Ovary (tissue), 3 donors: Measurements from ENCODE around the gene CTNNA3.

ENCODE experiments used
- EP300 ChIP-seq: sonication (generic); formaldehyde crosslinking; IDR thresholded peaks from one replicate; pipeline ENCODE4 v1.6.1; 2017; ENCODE audit warnings: antibody characterized with exemption
- POLR2A ChIP-seq: fragments of 450-650 bp; IDR thresholded peaks from one replicate; pipeline ENCODE4 v1.6.1; 2017; ENCODE audit warnings: antibody characterized with exemption, mild to moderate bottlenecking, moderate library complexity
- TF ChIP-seq, protein P1 (sequence below), 3 donors: fragments of 450-650 bp in 2 of 3; fragments of 200-600 bp in 1 of 3; IDR thresholded peaks; one replicate each; pipeline versions ENCODE4 v1.5.1 to v1.8.0; 2016 to 2022; ENCODE audit warnings: antibody characterized with exemption in 3 of 3, mild to moderate bottlenecking in 1 of 3
- donor health status: DM: no; HTN: no; CAD: no.

GRCh38 chr10:66910671-66911070 is 785.3 kb downstream of the CTNNA3 start:
- TF ChIP-seq, protein P1, sequence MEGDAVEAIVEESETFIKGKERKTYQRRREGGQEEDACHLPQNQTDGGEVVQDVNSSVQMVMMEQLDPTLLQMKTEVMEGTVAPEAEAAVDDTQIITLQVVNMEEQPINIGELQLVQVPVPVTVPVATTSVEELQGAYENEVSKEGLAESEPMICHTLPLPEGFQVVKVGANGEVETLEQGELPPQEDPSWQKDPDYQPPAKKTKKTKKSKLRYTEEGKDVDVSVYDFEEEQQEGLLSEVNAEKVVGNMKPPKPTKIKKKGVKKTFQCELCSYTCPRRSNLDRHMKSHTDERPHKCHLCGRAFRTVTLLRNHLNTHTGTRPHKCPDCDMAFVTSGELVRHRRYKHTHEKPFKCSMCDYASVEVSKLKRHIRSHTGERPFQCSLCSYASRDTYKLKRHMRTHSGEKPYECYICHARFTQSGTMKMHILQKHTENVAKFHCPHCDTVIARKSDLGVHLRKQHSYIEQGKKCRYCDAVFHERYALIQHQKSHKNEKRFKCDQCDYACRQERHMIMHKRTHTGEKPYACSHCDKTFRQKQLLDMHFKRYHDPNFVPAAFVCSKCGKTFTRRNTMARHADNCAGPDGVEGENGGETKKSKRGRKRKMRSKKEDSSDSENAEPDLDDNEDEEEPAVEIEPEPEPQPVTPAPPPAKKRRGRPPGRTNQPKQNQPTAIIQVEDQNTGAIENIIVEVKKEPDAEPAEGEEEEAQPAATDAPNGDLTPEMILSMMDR (IDR thresholded peaks at IDR 0.05): no peak
- no peak for TF ChIP-seq POLR2A
- no peak for TF ChIP-seq EP300
